ENCODE data around the gene TRIM44. TPM values are rescaled to one million over a fixed set of nuclear protein-coding genes. Genes with fewer than 3 reads are reported as not detected.

TRIM44 gene
- total and polyA plus RNA-seq, 2 donors (not counting 3 experiments of a cell fraction or from before 2014, with no cell fraction given) = 31.7 to 72.0 TPM

DNA sequence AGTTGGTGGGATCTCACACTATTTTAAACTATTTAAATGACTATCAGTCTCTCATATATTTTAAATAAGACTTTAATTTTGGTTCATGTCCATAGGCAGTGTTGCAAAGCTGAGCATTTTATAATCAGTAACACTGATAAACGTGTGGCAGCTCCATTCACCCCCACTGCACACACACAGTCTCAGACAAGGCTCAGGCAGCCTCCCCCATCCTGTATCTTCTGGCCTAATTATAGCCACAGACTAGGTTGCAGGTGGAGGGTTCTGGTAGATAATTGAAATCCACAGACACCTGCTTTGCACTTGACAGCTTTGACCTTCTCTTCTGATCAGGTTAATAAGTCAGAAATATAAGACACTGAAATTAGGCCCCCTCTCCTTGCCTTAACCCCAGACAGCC, 162.8 kb downstream of the TRIM44 start:
- CTCF ChIA-PET = interaction anchor here (0.6 to 5.9 kb wide), 7 partner anchors 8 to 441 kb away, joined by 3 to 266 read pairs (median 4); no protein-coding TSS in a partner anchor
- H3K4me1 ChIP-seq (ENCODE audit: control insufficient read depth, extremely low read depth, insufficient read depth, low read length) = peaks cover 8% of the 10 kb centered on the region
- no peaks in the 10 kb centered on the region for H4K20me1 ChIP-seq (replicated peaks; ENCODE audit: control insufficient read depth, extremely low read depth, insufficient read depth, low read length)
- intact Hi-C loops (cut with micrococcal nuclease) (no loop called here), dilution Hi-C loops (cut with MboI; ENCODE audit: extremely low pct_ligation_motif_present, low sequenced_read_pairs) (no loop called here)
- TF ChIP-seq GATA2 (IDR thresholded peaks at IDR 0.05; ENCODE audit: insufficient read depth, insufficient read length, low read depth, low read length) (no peak), FOS (IDR thresholded peaks at IDR 0.05; ENCODE audit: borderline replicate concordance, insufficient read depth, low read length) (no peak), JUN (IDR thresholded peaks at IDR 0.05; ENCODE audit: borderline replicate concordance, insufficient read depth, insufficient read length, low read depth) (no peak), MYC (IDR thresholded peaks at IDR 0.05; ENCODE audit: low read depth, low read length) (no peak)
- TF ChIP-seq, protein P1, sequence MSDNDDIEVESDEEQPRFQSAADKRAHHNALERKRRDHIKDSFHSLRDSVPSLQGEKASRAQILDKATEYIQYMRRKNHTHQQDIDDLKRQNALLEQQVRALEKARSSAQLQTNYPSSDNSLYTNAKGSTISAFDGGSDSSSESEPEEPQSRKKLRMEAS (IDR thresholded peaks at IDR 0.05; ENCODE audit: insufficient read depth, insufficient read length) = no peak
- DNase-seq (ENCODE audit: low read depth, low spot score) (no peak), FAIRE-seq (no peak)
- BruUV-seq (replicated peaks) = no TSS peak
- no peak overlapping the region for H2AFZ ChIP-seq (ENCODE audit: low read depth, low read length)
- H3K27ac ChIP-seq (ENCODE audit: insufficient read depth, low read depth, low read length) = no peak overlapping the region
- no peaks in the 10 kb centered on the region for H3K79me2 ChIP-seq (ENCODE audit: control insufficient read depth, insufficient read depth, low read length)
- H3K9ac ChIP-seq (replicated peaks; ENCODE audit: extremely low read depth, insufficient read depth, low read length) = no peak overlapping the region
- H3K27me3 ChIP-seq (ENCODE audit: control insufficient read depth in 2 of 2, insufficient read depth in 2 of 2, low read length in 2 of 2) = peaks cover 0 to 2% of the 10 kb centered on the region in 2 experiments
- no peak overlapping the region for H3K4me2 ChIP-seq (ENCODE audit: insufficient read depth, low read length)
- no peaks in the 10 kb centered on the region for H3K9me1 ChIP-seq (replicated peaks; ENCODE audit: control insufficient read depth, extremely low read depth, insufficient read depth, low read length)
- H3K9me3 ChIP-seq (replicated peaks; ENCODE audit: control insufficient read depth, insufficient read depth, low read length) = no peaks in the 10 kb centered on the region
- POLR2A ChIA-PET = no interaction called here
- H3K4me3 ChIP-seq (replicated peaks in 1 of 3; ENCODE audit: insufficient read depth in 1 of 3, low read depth in 1 of 3, low read length in 3 of 3) = no peak overlapping the region
- no peaks in the 10 kb centered on the region for H3K36me3 ChIP-seq (ENCODE audit: control insufficient read depth in 2 of 2, extremely low read depth in 1 of 2, insufficient read depth in 2 of 2, low read length in 2 of 2)

DNA sequence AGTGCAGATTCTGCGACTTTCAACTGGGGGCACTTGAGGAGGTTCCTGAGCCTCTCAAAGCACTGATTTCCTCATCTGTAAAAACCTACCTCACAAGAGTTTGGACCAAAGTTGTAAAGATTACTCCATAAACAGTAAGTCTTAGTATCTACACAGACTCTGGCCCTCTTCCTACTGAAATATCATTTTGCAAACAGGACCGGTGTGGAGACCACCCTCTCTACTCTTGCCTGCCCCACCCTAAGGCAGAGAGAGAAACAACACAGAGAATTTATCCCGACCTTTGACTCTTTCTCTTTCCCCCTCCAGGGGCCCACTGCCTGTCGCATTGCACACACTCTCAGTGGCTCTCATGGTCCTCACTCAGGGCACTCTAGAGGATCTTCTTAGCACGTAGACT, 163.4 kb downstream of the TRIM44 start:
- ChIA-PET POLR2A (no interaction called here), CTCF (interaction anchor here (0.7 to 5.9 kb wide), 3 partner anchors 8 to 306 kb away, joined by 3 to 205 read pairs (median 4); no protein-coding TSS in a partner anchor)
- dilution Hi-C loops (cut with MboI; ENCODE audit: extremely low pct_ligation_motif_present, low sequenced_read_pairs) (no loop called here), intact Hi-C loops (cut with micrococcal nuclease) (no loop called here)
- Histone ChIP-seq H3K79me2 (ENCODE audit: control insufficient read depth, insufficient read depth, low read length) (no peaks in the 10 kb centered on the region), H3K9me3 (replicated peaks; ENCODE audit: control insufficient read depth, insufficient read depth, low read length) (no peaks in the 10 kb centered on the region), H3K4me1 (ENCODE audit: control insufficient read depth, extremely low read depth, insufficient read depth, low read length) (peaks cover 8% of the 10 kb centered on the region), H2AFZ (ENCODE audit: low read depth, low read length) (no peak overlapping the region), H3K4me3 (replicated peaks in 1 of 3; ENCODE audit: insufficient read depth in 1 of 3, low read depth in 1 of 3, low read length in 3 of 3) (no peak overlapping the region), H3K9me1 (replicated peaks; ENCODE audit: control insufficient read depth, extremely low read depth, insufficient read depth, low read length) (no peaks in the 10 kb centered on the region), H3K27ac (ENCODE audit: insufficient read depth, low read depth, low read length) (no peak overlapping the region), H3K36me3 (ENCODE audit: control insufficient read depth in 2 of 2, extremely low read depth in 1 of 2, insufficient read depth in 2 of 2, low read length in 2 of 2) (no peaks in the 10 kb centered on the region), H4K20me1 (replicated peaks; ENCODE audit: control insufficient read depth, extremely low read depth, insufficient read depth, low read length) (no peaks in the 10 kb centered on the region), H3K9ac (replicated peaks; ENCODE audit: extremely low read depth, insufficient read depth, low read length) (no peak overlapping the region), H3K4me2 (ENCODE audit: insufficient read depth, low read length) (no peak overlapping the region), H3K27me3 (ENCODE audit: control insufficient read depth in 2 of 2, insufficient read depth in 2 of 2, low read length in 2 of 2) (peaks cover 0 to 4% of the 10 kb centered on the region in 2 experiments)
- no TSS peak for BruUV-seq (replicated peaks)
- TF ChIP-seq, protein P2, sequence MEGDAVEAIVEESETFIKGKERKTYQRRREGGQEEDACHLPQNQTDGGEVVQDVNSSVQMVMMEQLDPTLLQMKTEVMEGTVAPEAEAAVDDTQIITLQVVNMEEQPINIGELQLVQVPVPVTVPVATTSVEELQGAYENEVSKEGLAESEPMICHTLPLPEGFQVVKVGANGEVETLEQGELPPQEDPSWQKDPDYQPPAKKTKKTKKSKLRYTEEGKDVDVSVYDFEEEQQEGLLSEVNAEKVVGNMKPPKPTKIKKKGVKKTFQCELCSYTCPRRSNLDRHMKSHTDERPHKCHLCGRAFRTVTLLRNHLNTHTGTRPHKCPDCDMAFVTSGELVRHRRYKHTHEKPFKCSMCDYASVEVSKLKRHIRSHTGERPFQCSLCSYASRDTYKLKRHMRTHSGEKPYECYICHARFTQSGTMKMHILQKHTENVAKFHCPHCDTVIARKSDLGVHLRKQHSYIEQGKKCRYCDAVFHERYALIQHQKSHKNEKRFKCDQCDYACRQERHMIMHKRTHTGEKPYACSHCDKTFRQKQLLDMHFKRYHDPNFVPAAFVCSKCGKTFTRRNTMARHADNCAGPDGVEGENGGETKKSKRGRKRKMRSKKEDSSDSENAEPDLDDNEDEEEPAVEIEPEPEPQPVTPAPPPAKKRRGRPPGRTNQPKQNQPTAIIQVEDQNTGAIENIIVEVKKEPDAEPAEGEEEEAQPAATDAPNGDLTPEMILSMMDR (IDR thresholded peaks at IDR 0.05; ENCODE audit: extremely low read depth in 1 of 2, insufficient read depth in 1 of 2, low read depth in 1 of 2, low read length in 2 of 2) = no peak
- TF ChIP-seq GATA2 (IDR thresholded peaks at IDR 0.05; ENCODE audit: insufficient read depth, insufficient read length, low read depth, low read length) (no peak), MYC (IDR thresholded peaks at IDR 0.05; ENCODE audit: low read depth, low read length) (no peak), JUN (IDR thresholded peaks at IDR 0.05; ENCODE audit: borderline replicate concordance, insufficient read depth, insufficient read length, low read depth) (no peak), POLR2AphosphoS5 (IDR thresholded peaks at IDR 0.05; ENCODE audit: insufficient read depth, low read depth, low read length) (no peak), POLR2A (IDR thresholded peaks at IDR 0.05; ENCODE audit: low read depth, low read length) (no peak), FOS (IDR thresholded peaks at IDR 0.05; ENCODE audit: borderline replicate concordance, insufficient read depth, low read length) (no peak), EZH2 (IDR thresholded peaks at IDR 0.05; ENCODE audit: borderline replicate concordance, low read depth, low read length, severe bottlenecking) (no peak)
- TF ChIP-seq, protein P1 (IDR thresholded peaks at IDR 0.05; ENCODE audit: insufficient read depth, insufficient read length) = no peak
- FAIRE-seq (no peak), DNase-seq (ENCODE audit: low read depth, low spot score) (no peak)
